ENCODE results near the gene KCTD3. TPM values are rescaled to one million over a fixed set of nuclear protein-coding genes. Genes with fewer than 3 reads are reported as not detected.

Gene KCTD3
- total RNA-seq, 1 experiment from 2014 or later, result 50.7 TPM

- CTCF ChIA-PET, result no interaction called here
- intact Hi-C loops (cut with micrococcal nuclease; ENCODE audit: unreplicated experiment), result loop anchor here (10.0 kb wide), 2 partner anchors 446 to 566 kb away; no protein-coding TSS in a partner anchor
- no TSS peak for BruUV-seq (replicated peaks)
- H3K4me3 ChIP-seq (ENCODE audit: low read depth, low read length), result no peak overlapping the region
- Mint-ChIP-seq H3K36me3 (ENCODE audit: insufficient read depth, unreplicated experiment) (no peaks in the 10 kb centered on the region), H3K27ac (ENCODE audit: unreplicated experiment) (no peak overlapping the region), H3K4me3 (ENCODE audit: unreplicated experiment) (no peak overlapping the region), H3K4me1 (ENCODE audit: low read depth, unreplicated experiment) (no peaks in the 10 kb centered on the region), H3K27me3 (ENCODE audit: insufficient read depth, unreplicated experiment) (no peaks in the 10 kb centered on the region), H3K9me3 (ENCODE audit: unreplicated experiment) (no peaks in the 10 kb centered on the region)
- H3K36me3 ChIP-seq (ENCODE audit: control insufficient read depth, insufficient read depth, low read length), result no peaks in the 10 kb centered on the region
- no peak for TF ChIP-seq CTCF (IDR thresholded peaks at IDR 0.05; ENCODE audit: insufficient read depth in 1 of 2, low read depth in 1 of 2, low read length in 1 of 2, severe bottlenecking in 1 of 2, unreplicated experiment in 1 of 2)
- no peaks in the 10 kb centered on the region for H3K27me3 ChIP-seq (replicated peaks; ENCODE audit: control insufficient read depth, insufficient read depth, low read length)
- H3K4me1 ChIP-seq, result peaks cover 7% of the 10 kb centered on the region; the same call in 1 of the 2 replicates
- DNase-seq, result no peak
- POLR2A ChIA-PET, result no interaction called here
- no peaks in the 10 kb centered on the region for H3K9me3 ChIP-seq
These were observed 45.8 kb upstream of the KCTD3 start for GRCh38 chr1:215521279-215521678.

- BruUV-seq (replicated peaks), result no TSS peak
- H3K27me3 Mint-ChIP-seq (ENCODE audit: insufficient read depth, unreplicated experiment), result no peaks in the 10 kb centered on the region
- no peak for TF ChIP-seq CTCF (IDR thresholded peaks at IDR 0.05; ENCODE audit: insufficient read depth in 1 of 2, low read depth in 1 of 2, low read length in 1 of 2, severe bottlenecking in 1 of 2, unreplicated experiment in 1 of 2)
- no peaks in the 10 kb centered on the region for H3K4me1 Mint-ChIP-seq (ENCODE audit: low read depth, unreplicated experiment)
- Histone ChIP-seq H3K27me3 (replicated peaks; ENCODE audit: control insufficient read depth, insufficient read depth, low read length) (no peaks in the 10 kb centered on the region), H3K4me3 (ENCODE audit: low read depth, low read length) (no peak overlapping the region), H3K9me3 (no peaks in the 10 kb centered on the region), H3K36me3 (ENCODE audit: control insufficient read depth, insufficient read depth, low read length) (no peaks in the 10 kb centered on the region), H3K4me1 (peaks cover 7% of the 10 kb centered on the region; the same call in 1 of the 2 replicates)
- H3K27ac Mint-ChIP-seq (ENCODE audit: unreplicated experiment), result no peak overlapping the region
- H3K4me3 Mint-ChIP-seq (ENCODE audit: unreplicated experiment), result no peak overlapping the region
- DNase-seq, result no peak
- ChIA-PET POLR2A (interaction anchor here (0.7 kb wide), 1 partner anchor 24 kb away, joined by 3 read pairs; no protein-coding TSS in a partner anchor), CTCF (interaction anchor here (0.9 kb wide), 1 partner anchor 862 kb away, joined by 3 read pairs; no protein-coding TSS in a partner anchor)
- intact Hi-C loops (cut with micrococcal nuclease; ENCODE audit: unreplicated experiment), result loop anchor here (10.0 kb wide), 2 partner anchors 448 to 568 kb away; no protein-coding TSS in a partner anchor
- H3K9me3 Mint-ChIP-seq (ENCODE audit: unreplicated experiment), result no peaks in the 10 kb centered on the region
- H3K36me3 Mint-ChIP-seq (ENCODE audit: insufficient read depth, unreplicated experiment), result no peaks in the 10 kb centered on the region
These were observed 43.8 kb upstream of the KCTD3 start for GRCh38 chr1:215523128-215523861.

GRCh38 chr1:215523906-215524305, 43.2 kb upstream of the KCTD3 start:
- Mint-ChIP-seq H3K27me3 (ENCODE audit: insufficient read depth, unreplicated experiment) (no peaks in the 10 kb centered on the region), H3K4me3 (ENCODE audit: unreplicated experiment) (no peak overlapping the region), H3K4me1 (ENCODE audit: low read depth, unreplicated experiment) (no peaks in the 10 kb centered on the region), H3K27ac (ENCODE audit: unreplicated experiment) (no peak overlapping the region), H3K36me3 (ENCODE audit: insufficient read depth, unreplicated experiment) (no peaks in the 10 kb centered on the region), H3K9me3 (ENCODE audit: unreplicated experiment) (no peaks in the 10 kb centered on the region)
- BruUV-seq (replicated peaks), result no TSS peak
- CTCF ChIA-PET, result interaction anchor here (0.9 kb wide), 1 partner anchor 863 kb away, joined by 3 read pairs; no protein-coding TSS in a partner anchor
- intact Hi-C loops (cut with micrococcal nuclease; ENCODE audit: unreplicated experiment), result loop anchor here (10.0 kb wide), 2 partner anchors 449 to 569 kb away; no protein-coding TSS in a partner anchor
- Histone ChIP-seq H3K36me3 (ENCODE audit: control insufficient read depth, insufficient read depth, low read length) (no peaks in the 10 kb centered on the region), H3K4me1 (peaks cover 7% of the 10 kb centered on the region; the same call in 1 of the 2 replicates), H3K4me3 (ENCODE audit: low read depth, low read length) (no peak overlapping the region), H3K9me3 (no peaks in the 10 kb centered on the region), H3K27me3 (replicated peaks; ENCODE audit: control insufficient read depth, insufficient read depth, low read length) (no peaks in the 10 kb centered on the region)
- TF ChIP-seq CTCF (IDR thresholded peaks at IDR 0.05; ENCODE audit: insufficient read depth in 1 of 2, low read depth in 1 of 2, low read length in 1 of 2, severe bottlenecking in 1 of 2, unreplicated experiment in 1 of 2), result no peak
- POLR2A ChIA-PET, result interaction anchor here (0.7 kb wide), 1 partner anchor 24 kb away, joined by 3 read pairs; no protein-coding TSS in a partner anchor
- no peak for DNase-seq
